Kidney (tissue), 14 donors: Measurements from ENCODE around the gene MYRFL. TPM values are rescaled to one million over a fixed set of nuclear protein-coding genes. Genes with fewer than 3 reads are reported as not detected.
A peak's percentile ranks its signal among the peaks of the same experiment; 100 is the strongest.

Experiments used
- DNase-seq, 5 donors: peaks; one replicate each; pipeline ENCODE4 v3.0.0-alpha.2; 2013 to 2020
- FAIRE-seq: peaks from 2 replicates; lab custom pipeline; 2012; peaks lifted over from hg19 to GRCh38; lab: Jason Lieb, UNC
- H3K27ac ChIP-seq, 2 donors: one replicate each; pipeline ENCODE4 v1.7.0; 2013; ENCODE audit warnings: low read depth in 2 of 2, low read length in 2 of 2, inconsistent platforms in 1 of 2
- H3K27me3 ChIP-seq: one replicate; pipeline ENCODE4 v1.7.1; 2013; ENCODE audit warnings: low read length, inconsistent platforms; ENCODE audit not compliant: control insufficient read depth, insufficient read depth
- H3K36me3 ChIP-seq, 3 donors: one replicate each; pipeline versions ENCODE4 v1.7.0 to v1.7.1; 2013; ENCODE audit warnings: low read length in 3 of 3, control low read depth in 1 of 3, inconsistent platforms in 1 of 3; ENCODE audit not compliant: insufficient read depth in 3 of 3, control insufficient read depth in 2 of 3
- H3K4me1 ChIP-seq, 3 donors: one replicate each; pipeline versions ENCODE4 v1.7.0 to v1.7.1; 2013; ENCODE audit warnings: low read length in 3 of 3, inconsistent platforms in 1 of 3, low read depth in 1 of 3; ENCODE audit not compliant: control insufficient read depth in 2 of 3, insufficient read depth in 2 of 3
- H3K4me3 ChIP-seq, 3 donors: one replicate each; pipeline versions ENCODE4 v1.7.0 to v1.8.1; 2013; ENCODE audit warnings: low read length in 3 of 3, control low read depth in 1 of 3, inconsistent platforms in 1 of 3
- H3K9ac ChIP-seq, 3 donors: one replicate each; pipeline versions ENCODE4 v1.7.0 to v1.7.1; 2013; ENCODE audit warnings: low read length in 3 of 3, control low read depth in 1 of 3, inconsistent platforms in 1 of 3
- H3K9me3 ChIP-seq, 3 donors: one replicate each; pipeline versions ENCODE4 v1.7.0 to v1.7.1; 2013; ENCODE audit warnings: low read length in 3 of 3, control low read depth in 1 of 3, inconsistent platforms in 1 of 3; ENCODE audit not compliant: control insufficient read depth in 2 of 3, insufficient read depth in 1 of 3
- intact Hi-C: fragments of 100-400 bp; cut with DNase I; formaldehyde crosslinking; loops from one replicate; pipeline ENCODE4 v1.11.1; 2022
- polyA plus RNA-seq: library from polyadenylated mRNA; stranded (reverse); fragments of 350-450 nt; fragmentation: Illumina TruSeq; extraction: RNeasy Lipid Tissue Mini Kit (QIAGEN cat#74804); gene quantifications from one replicate; pipeline ENCODE4 v1.2.3, GENCODE V29; 2014; ENCODE audit warnings: low read depth, low replicate concordance; ENCODE audit not compliant: insufficient read depth
- total RNA-seq: library from RNA; stranded (reverse); fragmentation: NEBNext Ultra II Directional; extraction: Animal tissue kit (Norgen Biotek cat#: 25700); gene quantifications from one replicate; pipeline ENCODE4 v1.2.1, GENCODE V29; 2021
- TF ChIP-seq, protein P1 (sequence below): IDR thresholded peaks from 3 replicates; pipeline ENCODE4 v1.5.1; 2012; ENCODE audit warnings: mild to moderate bottlenecking, moderate library complexity, borderline replicate concordance; ENCODE audit not compliant: insufficient read depth; ENCODE audit errors: extremely low read depth
- donor health status: control.
- donor health status: control.
- donor health status: control.
- donor health status: control.
- donor health status: control.
- donor health status: DM: yes; HTN: yes; CAD: no.
- donor health status: Normal renal cell carcinoma (clear cell type).

Gene MYRFL
- total and polyA plus RNA-seq, 2 donors from 2014 or later: 0.82 to 1.6 TPM

DNA sequence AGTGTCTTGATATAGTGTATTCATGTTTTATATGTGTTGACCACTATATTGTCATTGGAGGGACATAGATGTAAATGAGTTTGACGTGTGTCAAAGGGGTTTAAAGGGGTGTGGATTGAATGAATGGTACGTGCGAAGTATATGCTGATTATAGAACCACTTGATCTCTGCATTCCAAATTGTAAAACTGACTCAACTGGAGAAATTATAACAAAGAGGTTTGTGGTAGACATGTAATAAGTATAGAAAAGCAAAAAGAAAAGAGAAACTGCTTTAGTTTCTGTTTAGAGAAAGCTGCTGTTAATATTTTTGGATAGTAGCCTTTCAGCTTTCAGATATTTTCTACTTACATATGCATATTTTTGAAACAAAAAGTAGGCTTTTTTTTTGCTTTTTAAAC lies 8.9 kb upstream of the MYRFL start:
- Histone ChIP-seq H3K4me1 (no peaks in the 10 kb centered on the region), H3K36me3 (peaks cover 0 to 6% (median 2%) of the 10 kb centered on the region in 3 donors), H3K27me3 (no peaks in the 10 kb centered on the region), H3K27ac (no peak overlapping the region), H3K9ac (no peak overlapping the region), H3K4me3 (no peak overlapping the region), H3K9me3 (no peaks in the 10 kb centered on the region)
- TF ChIP-seq, protein P1, sequence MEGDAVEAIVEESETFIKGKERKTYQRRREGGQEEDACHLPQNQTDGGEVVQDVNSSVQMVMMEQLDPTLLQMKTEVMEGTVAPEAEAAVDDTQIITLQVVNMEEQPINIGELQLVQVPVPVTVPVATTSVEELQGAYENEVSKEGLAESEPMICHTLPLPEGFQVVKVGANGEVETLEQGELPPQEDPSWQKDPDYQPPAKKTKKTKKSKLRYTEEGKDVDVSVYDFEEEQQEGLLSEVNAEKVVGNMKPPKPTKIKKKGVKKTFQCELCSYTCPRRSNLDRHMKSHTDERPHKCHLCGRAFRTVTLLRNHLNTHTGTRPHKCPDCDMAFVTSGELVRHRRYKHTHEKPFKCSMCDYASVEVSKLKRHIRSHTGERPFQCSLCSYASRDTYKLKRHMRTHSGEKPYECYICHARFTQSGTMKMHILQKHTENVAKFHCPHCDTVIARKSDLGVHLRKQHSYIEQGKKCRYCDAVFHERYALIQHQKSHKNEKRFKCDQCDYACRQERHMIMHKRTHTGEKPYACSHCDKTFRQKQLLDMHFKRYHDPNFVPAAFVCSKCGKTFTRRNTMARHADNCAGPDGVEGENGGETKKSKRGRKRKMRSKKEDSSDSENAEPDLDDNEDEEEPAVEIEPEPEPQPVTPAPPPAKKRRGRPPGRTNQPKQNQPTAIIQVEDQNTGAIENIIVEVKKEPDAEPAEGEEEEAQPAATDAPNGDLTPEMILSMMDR: no peak
- intact Hi-C loops: no loop called here
- FAIRE-seq: no peak
- no peak for DNase-seq

DNA sequence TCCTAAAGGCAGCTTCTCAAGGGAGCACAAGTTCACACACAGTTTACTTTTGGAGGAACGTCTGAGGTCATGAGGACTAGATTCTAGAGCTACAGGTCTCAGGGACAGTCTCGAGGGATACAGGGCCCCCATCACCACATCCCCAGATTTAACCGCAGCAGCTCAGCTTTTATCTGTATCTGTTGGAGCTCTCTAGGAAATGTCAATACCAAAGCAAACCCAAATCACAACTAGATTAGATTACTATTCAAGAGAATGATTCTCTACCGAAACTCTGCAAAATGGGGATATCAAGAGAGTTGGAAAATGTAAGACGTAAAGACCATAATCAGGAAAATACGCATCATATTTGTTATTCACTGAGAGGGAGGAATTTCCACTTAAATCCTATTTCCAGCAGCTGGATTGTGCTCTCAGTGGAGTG lies 4.0 kb upstream of the MYRFL start:
- Histone ChIP-seq H3K9me3 (no peaks in the 10 kb centered on the region), H3K4me3 (no peak overlapping the region), H3K27ac (no peak overlapping the region), H3K4me1 (no peaks in the 10 kb centered on the region), H3K9ac (no peak overlapping the region), H3K27me3 (no peaks in the 10 kb centered on the region), H3K36me3 (peaks cover 0 to under 1% (median 0%) of the 10 kb centered on the region in 3 donors)
- intact Hi-C loops: no loop called here
- DNase-seq (no peak), FAIRE-seq (no peak)
- TF ChIP-seq, protein P1: no peak

DNA sequence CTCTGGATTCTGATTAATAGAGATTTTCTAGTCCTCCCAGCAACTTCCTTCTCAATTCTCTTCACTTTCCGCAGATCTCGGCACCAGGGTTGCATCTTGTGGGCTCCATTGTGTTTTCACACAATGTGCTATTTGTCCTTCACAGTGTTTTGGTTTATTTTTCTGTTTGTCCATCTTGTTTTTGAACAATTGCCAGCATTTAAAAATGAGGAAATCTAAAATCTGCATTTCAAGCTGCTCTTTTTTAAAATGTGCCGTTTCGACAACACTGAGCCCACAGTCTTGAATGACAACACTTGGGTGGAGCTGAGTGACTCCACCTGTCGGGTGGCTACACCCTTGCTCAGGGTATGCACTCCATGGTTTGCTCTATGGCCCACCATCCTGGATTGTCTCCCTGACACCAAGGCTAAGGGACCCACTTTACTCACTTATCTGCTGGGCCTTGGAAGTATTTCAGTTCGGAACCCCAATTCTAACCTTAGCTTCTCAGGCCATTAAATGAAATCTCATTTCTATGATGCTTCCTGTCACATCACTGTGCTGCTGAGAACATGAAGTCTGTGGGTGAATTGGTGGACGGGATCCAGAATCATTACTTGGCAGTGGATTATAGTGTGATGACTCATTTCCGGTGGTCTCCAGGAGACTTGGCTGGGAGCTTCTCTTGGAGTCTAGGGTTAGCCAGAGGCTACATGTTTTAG lies 3.4 kb upstream of the MYRFL start:
- H3K27me3 ChIP-seq: no peaks in the 10 kb centered on the region
- DNase-seq (peak in 1 of 5 donors; percentile 26), FAIRE-seq (no peak)
- H3K9me3 ChIP-seq: no peaks in the 10 kb centered on the region
- TF ChIP-seq, protein P1: no peak
- no peak overlapping the region for H3K27ac ChIP-seq
- H3K36me3 ChIP-seq: no peaks in the 10 kb centered on the region
- H3K9ac ChIP-seq: no peak overlapping the region
- intact Hi-C loops: no loop called here
- no peak overlapping the region for H3K4me3 ChIP-seq
- H3K4me1 ChIP-seq: no peaks in the 10 kb centered on the region
